IPS-NIHi11 (cell line): Measurements from ENCODE around the gene FGD4.

Experiments used
- DNase-seq: peaks from one replicate; pipeline ENCODE4 v3.0.0; 2012; ENCODE audit warnings: mixed read lengths, low spot score

FGD4 gene

DNA sequence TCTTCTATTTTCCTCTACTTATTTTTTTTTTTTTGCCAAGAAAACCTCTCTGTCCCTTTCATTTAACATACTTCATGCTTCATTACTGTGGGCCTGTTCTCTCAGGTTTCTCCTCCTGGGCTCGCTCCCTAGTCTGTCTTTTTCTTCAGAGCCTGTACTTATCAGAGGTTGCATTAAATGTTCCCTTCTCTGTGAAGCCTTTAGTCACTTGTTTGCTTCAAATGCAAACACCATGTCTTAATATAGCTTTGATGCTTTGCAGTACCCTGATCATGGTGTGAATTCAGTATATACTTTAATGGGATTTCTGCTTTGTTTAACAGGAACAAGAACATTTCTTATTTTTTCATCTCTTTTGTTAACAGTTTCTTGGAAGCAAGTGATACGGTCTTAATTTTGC is 207.1 kb downstream of the FGD4 start:
- DNase-seq = no peak

DNA sequence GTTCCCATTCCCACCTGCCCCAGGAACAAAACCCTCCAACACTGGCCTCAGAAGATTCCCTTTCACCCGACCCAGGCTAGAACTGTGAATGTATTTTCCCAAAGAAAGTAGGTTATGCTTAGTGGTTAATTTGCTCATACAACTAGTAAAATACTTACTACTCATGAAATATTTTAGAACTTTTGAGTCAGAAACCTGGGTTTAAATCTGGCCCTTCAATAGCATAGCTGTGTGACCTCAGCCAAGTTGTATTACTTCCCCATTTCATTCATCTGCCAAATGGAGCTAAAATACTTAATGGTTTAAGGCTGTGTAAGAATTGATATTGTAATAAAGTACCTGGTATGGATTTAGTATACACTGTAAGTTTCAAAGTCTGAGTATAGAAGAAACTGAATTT is 210.6 kb downstream of the FGD4 start:
- no peak for DNase-seq

DNA sequence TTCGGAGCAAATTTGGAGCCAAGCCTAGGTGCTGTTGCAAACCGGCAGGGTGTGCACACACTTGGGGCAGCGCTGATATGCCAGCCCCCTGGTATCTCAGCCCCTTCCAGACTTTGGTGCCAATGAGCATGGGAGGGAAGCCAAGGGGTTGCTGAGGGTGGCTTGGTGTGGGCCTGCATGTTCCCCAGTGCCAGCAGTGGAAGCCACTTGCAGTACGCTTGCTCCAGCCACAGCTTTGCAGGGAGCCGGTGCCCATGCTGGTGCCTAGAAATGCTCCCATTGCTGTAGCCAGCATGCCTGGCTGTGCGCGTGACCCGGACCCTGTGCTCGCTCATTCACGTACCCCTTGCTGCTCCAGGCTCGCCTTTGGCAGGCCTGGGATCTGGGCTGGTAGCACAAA is 212.6 kb downstream of the FGD4 start:
- no peak for DNase-seq

DNA sequence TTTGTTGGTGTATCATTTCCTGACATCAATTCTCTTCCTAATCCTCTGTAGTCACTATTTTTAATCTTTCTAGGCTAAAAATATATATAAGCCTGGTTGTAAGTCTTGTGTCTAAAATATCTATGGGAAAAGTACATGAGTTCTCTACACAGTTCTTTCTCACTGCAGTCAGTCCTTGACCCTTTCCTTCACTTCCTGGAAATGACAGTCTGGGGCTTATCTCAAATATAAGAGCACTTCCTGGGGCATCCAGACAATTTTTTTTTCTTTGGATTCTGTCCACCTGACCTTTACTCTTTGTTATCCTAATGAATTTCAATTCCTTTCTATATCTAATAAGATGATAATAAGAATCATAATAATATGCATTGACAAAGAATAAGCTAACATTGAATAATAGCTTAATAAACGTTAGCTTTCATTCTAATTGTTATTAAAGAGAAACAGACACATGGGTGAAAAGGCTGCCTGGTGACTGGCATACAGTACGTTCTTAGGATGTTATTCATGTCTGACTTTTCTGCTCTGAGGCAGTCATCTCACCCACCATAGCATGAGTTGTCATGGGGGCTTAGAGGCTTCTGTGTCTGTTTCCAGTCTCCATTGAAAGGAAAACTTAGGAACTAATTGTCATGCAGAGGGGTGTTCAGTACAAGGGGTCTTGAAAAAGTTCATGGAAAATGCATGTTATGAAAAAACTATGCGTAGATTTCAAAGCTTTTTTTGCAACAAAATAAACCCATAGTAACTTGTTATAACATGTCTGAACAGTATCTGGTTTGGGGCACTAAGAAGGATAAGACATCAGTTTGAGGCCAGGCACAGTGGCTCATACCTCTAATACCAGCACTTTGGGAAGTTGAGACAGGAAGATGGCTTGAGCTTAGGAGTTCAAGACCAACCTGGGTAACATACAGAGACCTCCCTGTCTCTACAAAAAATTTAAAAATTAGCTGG is 213.6 kb downstream of the FGD4 start:
- no peak for DNase-seq

DNA sequence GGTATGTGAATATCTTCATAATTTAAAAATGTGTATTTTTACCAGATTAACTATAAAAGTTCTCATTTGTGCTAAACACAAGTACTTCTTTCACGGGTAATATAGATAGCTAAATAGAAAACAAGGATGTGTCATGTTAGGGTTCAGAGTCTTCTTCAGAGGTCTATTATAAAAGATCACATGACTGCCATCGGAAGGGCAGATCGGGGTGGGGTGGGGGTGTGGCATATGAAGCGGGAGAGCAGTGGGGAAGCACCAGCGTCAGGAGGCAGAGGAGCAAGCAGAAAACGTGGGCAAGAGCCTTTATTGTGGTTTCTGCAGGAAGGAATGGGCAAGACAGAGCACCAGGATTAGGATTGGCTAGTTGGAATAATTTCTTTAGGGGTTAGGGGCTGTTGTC is 216.1 kb downstream of the FGD4 start:
- no peak for DNase-seq

DNA sequence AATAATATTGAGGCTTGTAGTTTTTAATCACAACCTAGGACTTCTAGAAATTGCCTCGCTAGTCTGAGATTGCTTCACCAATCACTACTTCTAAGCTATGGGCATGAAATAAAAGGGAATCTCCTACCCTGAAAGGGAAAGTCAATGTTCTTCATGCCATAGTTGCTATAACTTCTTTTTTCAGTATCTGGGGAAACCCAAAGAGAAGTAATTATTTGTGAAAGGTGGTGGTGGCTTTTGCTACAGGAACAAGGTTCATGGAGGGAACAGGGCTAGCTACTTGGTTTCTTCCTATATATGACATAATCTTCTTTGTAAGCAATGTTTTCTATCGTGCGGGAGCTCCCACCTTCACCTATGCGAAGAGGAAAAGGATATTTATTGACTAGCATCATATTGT is 218.2 kb downstream of the FGD4 start:
- no peak for DNase-seq

DNA sequence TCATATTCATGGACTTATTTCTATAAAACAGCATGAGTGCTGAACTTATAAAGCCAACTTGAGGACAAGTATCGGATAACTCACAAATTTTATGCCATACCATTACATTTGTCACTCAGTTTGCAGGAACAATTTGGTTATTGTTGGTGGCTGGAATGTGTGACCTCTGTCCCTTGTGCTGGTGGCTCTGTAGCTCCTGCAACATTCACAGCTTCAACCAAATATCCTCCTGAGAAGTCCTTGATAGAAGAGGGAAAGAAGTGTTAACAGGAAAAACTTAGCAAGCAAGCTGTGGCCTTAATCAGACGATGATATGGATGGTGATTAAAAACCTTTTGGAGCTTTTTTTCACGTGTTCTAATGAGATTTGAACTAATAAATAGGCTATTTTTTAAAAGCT is 218.8 kb downstream of the FGD4 start:
- no peak for DNase-seq

DNA sequence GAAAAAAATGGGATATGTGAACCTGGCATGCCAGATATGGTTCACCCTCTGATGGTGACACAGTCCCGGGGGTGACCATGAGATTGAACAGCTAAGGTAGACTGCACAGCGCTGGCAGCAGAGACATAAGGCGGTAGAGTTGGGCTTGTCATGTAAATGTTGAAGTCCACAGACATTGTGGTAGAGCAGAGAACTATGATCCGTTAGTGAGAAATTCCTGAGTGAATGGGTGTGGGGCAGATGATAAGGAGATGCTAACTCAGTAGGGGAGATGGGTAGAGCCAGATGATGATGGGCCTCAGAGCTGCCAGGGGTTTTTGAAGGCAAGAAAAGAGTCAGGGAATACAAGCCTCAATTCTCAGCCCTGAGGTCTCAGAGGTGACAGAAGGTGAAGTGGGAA is 228.6 kb downstream of the FGD4 start:
- no peak for DNase-seq

DNA sequence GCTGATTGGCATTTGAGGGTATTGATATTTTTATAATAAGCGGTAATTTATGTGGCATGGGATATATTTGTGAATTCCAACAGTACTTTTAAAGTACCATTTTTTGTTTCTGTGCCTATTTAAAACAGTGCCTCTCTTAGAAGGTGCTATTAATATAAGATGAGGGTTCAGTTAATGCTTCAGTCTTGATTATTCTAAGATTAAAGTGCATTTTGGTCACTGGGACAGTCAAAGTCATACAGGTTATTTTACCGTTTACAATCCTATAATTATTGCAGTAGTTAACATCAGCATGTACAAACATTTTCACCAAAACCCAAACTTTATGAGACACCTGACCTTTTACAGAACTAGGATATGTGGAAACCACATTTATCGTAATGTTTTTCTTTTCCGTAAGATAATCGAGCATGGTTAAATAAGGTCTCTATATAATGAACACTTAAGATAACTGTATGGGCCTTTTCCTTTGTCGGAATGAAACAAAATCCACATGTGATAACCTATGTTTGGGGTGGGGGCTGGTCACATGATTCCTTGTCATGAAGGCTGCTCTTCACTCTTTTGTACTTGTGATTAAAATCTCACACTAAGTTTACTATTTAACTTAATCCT is 242.0 kb downstream of the FGD4 start:
- no peak for DNase-seq

DNA sequence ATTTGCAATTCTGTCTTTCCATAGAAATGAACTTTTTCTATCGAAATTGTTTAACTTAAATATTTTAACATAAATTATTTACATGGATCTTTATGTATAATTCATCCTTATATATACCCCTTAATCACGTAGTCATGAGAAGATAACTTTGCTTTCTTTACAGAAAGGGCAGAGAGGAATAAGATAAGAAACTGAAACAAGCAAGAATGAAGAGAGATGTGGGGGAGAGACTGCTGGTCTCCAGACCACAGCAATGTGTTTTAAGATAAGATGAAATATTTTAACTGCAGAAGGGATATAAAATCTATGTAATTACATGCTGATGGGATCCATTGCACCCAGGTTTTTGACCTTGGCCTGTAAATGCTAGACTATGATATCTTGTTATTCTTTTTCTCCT is 245.1 kb downstream of the FGD4 start:
- DNase-seq = no peak

DNA sequence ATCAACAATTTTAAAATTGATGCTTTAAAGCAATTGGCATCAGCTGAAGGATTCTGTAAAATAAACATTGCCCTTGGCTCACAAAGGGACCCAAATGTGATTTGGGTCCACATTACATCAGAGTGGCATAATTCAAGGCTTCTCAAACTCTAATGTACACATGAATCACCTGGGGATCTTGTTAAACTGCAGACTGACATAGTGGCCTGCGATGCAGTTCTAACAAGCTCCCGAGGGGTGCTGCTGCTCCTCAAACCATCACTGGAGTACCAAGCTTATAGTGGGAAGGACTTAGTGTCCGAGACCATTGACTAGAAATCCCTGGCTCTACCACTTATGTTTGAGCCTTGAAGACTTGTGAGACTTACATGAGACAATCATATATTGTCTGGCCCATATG is 247.9 kb downstream of the FGD4 start:
- DNase-seq = no peak

DNA sequence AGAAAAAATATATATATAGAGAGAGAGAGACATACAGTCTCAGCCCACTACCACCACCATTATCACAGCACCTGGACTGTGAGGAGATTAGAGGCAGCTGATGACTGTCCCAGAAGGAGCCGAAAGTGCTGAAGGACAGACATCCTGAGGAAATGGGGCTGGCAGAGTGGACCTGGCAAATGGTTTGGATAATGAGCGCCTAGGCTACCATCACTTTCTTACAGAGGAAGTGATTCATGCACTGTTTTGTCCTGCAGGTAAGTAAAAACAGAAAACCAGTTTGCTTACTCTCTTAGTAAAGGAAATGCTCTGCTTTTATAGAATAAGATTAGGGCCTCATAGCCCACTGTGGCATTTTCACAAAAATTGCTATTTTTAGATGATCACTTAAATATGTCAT is 251.2 kb downstream of the FGD4 start:
- no peak for DNase-seq

DNA sequence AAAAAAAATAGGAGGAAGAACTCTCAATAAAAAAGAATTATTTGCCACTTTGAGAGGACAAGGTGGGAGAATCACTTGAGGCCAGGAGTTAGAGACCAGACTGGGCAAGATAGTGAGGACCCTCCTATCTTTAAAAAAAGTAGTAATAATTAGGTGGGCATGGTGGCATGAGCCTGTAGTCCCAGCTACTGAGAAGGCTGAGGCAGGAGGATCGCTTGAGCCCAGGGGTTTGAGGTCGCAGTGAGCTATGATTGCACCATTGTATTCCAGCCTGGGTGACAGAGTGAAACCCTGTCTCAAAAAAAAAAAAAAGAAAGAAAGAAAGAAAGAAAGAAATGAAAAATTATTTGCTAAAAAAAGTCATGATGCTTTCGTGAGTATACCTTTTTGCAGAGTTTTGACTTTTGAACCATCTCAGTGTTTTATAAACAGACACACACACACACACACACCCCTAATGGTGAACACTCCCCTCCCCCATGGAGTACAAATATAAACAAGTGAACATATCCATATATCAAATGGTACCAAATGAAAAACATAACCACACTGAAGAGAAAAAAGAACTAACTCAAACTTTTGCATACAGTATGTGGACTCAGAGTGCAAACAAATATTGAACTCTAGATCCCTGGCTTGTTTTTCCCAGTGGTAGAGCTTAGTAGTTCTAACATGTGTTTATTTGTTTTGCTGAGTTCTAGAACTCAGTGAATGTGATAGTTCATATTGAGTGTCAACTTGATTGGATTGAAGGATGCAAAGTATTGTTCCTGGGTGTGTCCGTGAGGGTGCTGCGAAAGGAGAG is 252.0 kb downstream of the FGD4 start:
- DNase-seq = no peak

DNA sequence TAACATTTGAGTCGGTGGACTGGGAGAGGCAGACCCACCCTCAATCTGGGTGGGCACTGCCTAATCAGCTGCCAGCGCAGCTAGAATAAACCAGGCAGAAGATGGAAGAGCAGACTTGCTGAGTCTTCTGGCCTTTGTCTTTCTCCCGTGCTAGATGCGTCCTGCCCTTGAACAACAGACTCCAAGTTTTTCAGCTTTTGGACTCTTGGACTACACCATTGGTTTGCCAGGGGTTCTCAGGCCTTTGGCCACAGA is 252.5 kb downstream of the FGD4 start:
- no peak for DNase-seq

DNA sequence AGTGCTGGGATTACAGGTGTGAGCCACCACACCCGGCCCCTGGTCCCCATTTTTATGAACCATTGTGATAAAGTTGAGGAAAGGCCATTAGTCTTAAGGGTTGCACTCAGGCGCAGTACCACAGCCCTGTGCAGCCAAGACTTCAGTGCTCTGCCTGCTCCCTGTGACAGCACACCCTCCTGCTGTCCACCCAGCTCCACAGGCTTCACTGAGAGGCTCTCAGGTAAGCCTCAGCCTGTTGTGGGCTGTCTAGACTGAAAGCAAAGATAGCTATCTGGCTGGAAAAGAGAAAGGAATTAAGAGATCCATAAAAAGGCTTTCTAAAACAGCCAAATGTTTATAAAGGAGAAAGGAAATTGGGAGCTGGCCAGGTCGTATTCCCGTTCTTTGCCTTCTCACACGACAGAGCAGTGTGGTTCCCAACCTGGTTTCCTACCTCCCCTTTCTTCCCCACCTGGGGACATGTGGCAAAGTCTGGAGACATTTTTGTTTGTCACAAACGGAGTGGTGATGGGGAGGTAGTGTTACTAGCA is 260.6 kb downstream of the FGD4 start:
- DNase-seq = no peak

DNA sequence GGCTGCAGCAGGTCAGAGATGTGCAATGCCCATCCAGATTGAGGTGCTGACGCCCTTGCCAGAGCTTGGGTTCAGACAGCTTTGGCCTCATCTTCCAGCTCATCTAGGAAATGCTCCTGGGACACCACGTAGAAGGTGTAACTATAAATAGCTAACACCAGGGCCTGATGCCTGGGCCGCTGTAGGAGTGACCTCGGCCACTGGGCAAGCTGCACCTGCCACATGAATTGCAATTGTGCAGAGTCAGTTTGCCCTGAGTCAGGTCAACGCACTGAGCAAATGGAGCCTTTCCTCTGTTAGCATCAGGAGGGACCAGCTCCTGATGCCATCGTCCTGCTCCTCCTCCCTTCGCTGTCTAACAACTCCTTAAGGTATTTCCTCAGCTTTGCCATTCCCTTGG is 262.3 kb downstream of the FGD4 start:
- DNase-seq = no peak

DNA sequence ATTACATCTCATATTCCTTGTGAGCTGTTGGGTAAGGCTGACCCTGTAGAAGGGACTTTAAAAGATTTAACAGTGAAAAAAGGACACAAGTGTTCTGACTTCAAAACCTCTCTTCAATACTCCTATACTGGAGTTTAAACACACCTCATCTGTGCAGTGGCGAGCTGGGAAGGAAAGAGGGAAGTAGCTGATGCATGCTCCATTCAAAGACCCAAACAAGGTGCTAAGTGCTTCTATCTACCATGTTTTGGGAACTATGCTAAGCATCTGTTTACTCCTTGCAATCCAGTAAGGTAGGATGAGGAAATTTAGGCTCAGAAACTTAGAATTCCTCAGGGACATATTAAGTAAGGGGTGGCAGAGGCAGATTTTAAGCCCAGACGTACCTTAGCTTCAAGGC is 263.3 kb downstream of the FGD4 start:
- no peak for DNase-seq

DNA sequence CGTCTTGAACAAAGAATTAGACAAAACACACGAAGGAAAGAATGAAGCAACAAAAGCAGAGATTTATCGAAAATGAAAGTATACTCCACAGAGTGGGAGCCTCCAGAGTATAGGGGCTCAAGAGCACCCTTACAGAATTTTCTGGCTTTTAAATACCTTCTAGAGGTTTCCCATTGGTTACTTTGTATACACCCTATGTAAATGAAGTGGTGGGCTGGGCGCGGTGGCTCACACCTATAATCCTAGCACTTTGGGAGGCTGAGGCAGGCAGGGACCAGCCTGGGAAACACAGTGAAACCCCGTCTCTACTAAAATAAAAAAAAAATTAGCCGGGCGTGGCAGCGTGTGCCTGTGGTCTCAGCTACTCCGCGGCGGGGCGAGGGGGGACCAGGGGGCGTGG is 266.7 kb downstream of the FGD4 start:
- no peak for DNase-seq

DNA sequence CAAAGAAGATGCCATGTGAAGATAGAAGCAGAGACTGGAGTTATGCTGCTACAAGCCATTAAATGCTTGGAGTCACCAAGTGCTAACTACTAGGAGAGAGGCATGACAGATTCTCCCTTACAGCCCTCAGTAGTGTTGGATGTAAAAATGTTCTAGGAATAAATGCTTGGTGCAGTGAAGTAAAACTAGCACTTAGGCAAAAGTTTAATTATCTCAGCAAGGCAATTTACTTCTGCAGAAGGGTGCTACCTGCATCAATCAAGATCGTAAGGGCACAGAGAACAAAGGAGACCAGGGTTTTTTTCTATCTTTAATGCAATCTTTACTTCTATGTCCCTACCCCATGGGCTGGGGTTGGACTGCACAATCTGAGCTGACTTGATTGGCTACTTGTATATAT is 270.2 kb downstream of the FGD4 start:
- no peak for DNase-seq

DNA sequence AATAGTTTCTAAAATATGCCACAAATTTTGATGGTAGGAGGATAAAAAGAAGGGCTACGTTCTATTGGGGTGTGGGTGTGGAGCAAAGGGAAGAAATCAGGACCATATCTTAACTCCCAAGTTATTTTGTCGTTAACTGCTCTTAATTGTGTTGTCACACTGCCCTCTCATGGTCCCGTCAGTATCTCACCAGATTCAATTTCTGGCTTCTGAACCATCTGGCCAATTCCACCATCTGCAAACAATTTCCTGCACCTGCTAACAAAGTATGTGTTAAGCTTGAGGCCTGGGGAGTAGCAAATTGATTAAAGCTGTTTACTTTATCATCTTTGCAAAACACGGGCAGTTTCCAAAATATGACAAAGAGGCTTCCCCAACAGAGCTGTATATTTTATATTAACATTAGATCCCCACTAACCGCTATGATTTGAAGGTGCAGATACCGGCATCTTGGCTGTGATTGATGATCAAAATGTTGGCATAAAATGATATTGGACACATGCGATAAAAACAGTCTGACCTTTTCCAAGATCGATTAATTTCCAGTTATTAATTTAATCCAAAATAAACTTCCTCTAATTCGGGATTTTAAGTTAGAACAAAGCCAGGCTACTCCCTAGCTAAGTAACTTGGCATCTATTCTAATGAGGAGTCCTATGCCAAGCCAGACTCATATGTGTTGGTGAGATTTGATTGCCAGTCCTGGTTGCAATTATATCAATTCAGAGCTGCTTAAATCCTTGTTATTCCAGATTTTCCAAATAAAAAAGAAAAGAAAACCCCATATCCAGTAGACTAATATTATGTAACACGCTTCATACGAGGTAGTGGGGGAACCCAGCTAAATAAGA is 272.8 kb downstream of the FGD4 start:
- peak; percentile 69 for DNase-seq

DNA sequence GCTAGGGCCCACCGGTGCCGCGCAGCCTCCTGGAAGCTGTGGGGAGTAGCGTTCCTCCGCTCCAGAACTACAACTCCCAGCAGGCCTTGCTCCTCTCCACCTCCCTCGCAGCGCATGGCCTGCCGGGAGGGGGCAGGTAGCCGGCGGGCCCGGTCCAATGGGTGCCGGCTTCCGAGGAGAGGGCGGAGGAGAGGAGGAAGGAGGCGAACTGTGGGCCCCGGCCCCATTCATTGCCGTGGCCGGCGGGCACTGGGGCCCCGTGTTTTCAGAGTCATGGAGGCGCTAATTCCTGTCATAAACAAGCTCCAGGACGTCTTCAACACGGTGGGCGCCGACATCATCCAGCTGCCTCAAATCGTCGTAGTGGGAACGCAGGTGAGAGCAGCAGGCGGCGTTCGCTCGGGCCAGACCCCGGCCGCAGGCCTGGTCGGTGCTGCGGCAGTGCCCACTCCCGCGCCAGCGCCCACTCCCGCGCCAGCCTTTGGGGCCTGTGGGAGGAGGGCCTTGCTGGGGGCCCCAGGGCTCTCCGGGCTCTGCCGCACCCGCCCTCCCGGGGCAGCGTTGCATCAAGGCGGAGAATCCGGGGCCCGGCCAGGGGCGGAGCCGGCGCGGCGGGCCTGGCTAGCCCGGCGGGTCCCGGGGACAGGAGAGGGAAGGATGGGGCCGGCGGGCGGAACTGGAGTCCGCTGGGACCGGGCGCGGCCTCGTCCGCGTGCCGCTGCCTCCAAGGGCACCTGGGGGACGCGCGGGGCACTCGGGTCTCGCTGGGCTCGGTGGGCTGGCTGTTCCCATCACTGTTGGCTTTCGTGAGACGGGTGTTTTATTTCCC is 279.9 kb downstream of the FGD4 start, which contains the start of gene DNM1L:
DNM1L (plus strand) TSS at position 211 of the 829 bp plus-strand sequence; CDS start at position 274, 63 bp downstream.
- DNase-seq = peak; percentile 99
